ENCODE results near the gene TBCK.

The TBCK gene

GRCh38 chr4:106035204-106035603, 280.8 kb downstream of the TBCK start:
- DNase-seq = no peak

- DNase-seq = no peak
Observed at GRCh38 chr4:106034751-106035150, 281.3 kb downstream of the TBCK start.

- no peak for DNase-seq
Observed at GRCh38 chr4:106034220-106034619, 281.8 kb downstream of the TBCK start.

- DNase-seq = no peak
Observed at GRCh38 chr4:106033469-106033868, 282.5 kb downstream of the TBCK start.

- DNase-seq = no peak
Observed at GRCh38 chr4:106032851-106033286, 283.1 kb downstream of the TBCK start.

GRCh38 chr4:106022454-106022853, 293.6 kb downstream of the TBCK start:
- DNase-seq = no peak

- no peak for DNase-seq
Observed at GRCh38 chr4:106021737-106022410, 294.1 kb downstream of the TBCK start.

GRCh38 chr4:106019771-106020170, 296.2 kb downstream of the TBCK start:
- DNase-seq = no peak

- no peak for DNase-seq
Observed at GRCh38 chr4:106017975-106018374, 298.0 kb downstream of the TBCK start.

- no peak for DNase-seq
Observed at GRCh38 chr4:106011387-106011786, 304.6 kb downstream of the TBCK start.

- DNase-seq = no peak
Observed at GRCh38 chr4:106010761-106011160, 305.2 kb downstream of the TBCK start.

GRCh38 chr4:106002994-106003393, 313.0 kb downstream of the TBCK start:
- no peak for DNase-seq

GRCh38 chr4:105998171-105999063, 317.6 kb downstream of the TBCK start:
- DNase-seq = no peak

- no peak for DNase-seq
Observed at GRCh38 chr4:105996845-105997244, 319.2 kb downstream of the TBCK start.

GRCh38 chr4:105994841-105995501, 321.0 kb downstream of the TBCK start:
- no peak for DNase-seq

- DNase-seq = no peak
Observed at GRCh38 chr4:105994061-105994460, 321.9 kb downstream of the TBCK start.

- DNase-seq = no peak
Observed at GRCh38 chr4:105992641-105993305, 323.2 kb downstream of the TBCK start.

- no peak for DNase-seq
Observed at GRCh38 chr4:105991726-105992125, 324.3 kb downstream of the TBCK start.

All from stimulated activated CD4-positive, alpha-beta T cell treated with anti-CD3 and anti-CD28 coated beads, Interleukin-2, amount 100 ng/mL, for 24 hours (primary cell).